K562 treated with DMSO at 1 percent for 24 hours (cell line): Measurements from ENCODE around the gene MSMO1. TPM values are rescaled to one million over a fixed set of nuclear protein-coding genes. Genes with fewer than 3 reads are reported as not detected.

Source experiments
- total RNA-seq: library from RNA; unstranded; fragments of 300-600 nt; gene quantifications from 2 replicates; pipeline ENCODE4 v1.2.3, GENCODE V29; 2022; ENCODE audit warnings: low read depth; ENCODE audit not compliant: insufficient read depth

MSMO1 gene
- total RNA-seq = 13.5 and 15.5 TPM in 2 replicates

DNA sequence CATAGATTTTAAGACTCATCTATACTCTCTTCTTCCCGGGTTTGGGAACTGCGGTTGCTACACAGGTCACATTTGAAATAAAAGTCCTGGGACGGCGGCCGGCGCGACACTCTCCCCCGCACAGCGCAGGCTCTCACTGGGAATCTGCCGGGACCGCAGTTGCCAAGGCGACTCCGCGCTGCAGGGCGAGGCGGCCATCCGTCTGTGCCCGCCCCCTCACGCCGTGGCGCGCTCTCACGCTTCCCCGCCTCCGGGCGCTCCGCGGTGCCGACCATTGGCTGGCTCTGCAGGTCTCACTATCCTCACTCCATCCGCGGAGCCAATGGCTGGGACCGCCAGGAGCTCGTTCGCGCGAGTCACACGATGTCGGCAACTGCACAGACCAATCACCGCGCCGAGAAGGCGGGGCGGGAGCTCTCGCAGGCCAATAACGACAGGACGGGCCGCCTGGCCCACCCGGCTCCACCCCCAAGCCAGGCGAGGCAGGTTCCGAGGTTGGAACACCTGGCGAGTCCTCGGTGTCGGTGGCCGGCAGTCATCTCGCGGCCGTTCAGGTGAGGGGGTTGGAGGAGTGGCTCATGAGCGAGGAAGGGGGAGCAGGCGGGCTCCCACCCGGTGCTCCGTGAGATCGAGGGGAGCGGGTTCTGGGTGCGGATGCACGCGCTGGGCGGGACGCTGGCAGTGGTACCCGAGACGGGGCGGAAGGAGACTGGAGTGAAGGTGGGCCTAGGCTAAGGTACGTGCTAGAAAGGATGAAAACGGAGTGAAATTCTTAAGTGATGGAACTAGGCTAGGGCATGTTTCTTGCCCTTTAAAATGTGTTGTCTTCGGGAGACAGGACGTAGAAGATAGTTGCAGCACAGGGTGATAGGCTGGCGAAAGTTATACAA, at the start of gene MSMO1:
MSMO1 (plus strand) TSS at position 459 of the 890 bp plus-strand sequence. CDS start 5,702 bp downstream, outside the sequence.

GRCh38 chr4:165378745-165379677, 51.5 kb downstream of the MSMO1 start, which contains the start of gene CPE:
TSS of gene CPE (plus strand) at chr4:165379008. CDS start at chr4:165379222, 214 bp downstream.

Other genes starting within 250 kb of the MSMO1 start
- 2.2 and 7.6 TPM in 2 replicates for gene TMEM192, start 214.8 kb upstream of the MSMO1 start, total RNA-seq
- gene KLHL2, start 120.1 kb upstream of the MSMO1 start, total RNA-seq = 6.2 and 7.1 TPM in 2 replicates
- 0.56 TPM in 1 of 2 replicates, not detected in the other for gene CPE, start 51.3 kb downstream of the MSMO1 start, total RNA-seq